GM19351 (cell line): ENCODE data around the gene PLBD2.

Experiments used
- ATAC-seq: cut with Tn5 transposase; IDR thresholded peaks from one replicate; pipeline ENCODE4 v1.9.1; 2021; ENCODE audit warnings: mild to moderate bottlenecking, moderate library complexity; ENCODE audit not compliant: unreplicated experiment

The PLBD2 gene

GRCh38 chr12:113438523-113439300, 80.3 kb downstream of the PLBD2 start:
- ATAC-seq: no peak

GRCh38 chr12:113439301-113439597, 80.9 kb downstream of the PLBD2 start:
- ATAC-seq: no peak

GRCh38 chr12:113439606-113440030, 81.2 kb downstream of the PLBD2 start:
- ATAC-seq: no peak

GRCh38 chr12:113440336-113440735, 81.9 kb downstream of the PLBD2 start:
- no peak for ATAC-seq
